ENCODE results near the gene CCDC177.
"Not testable (repeated sequence)": the region's sequence is repeated elsewhere in the genome, so short reads cannot be mapped to it uniquely, and the experiment has no call there.

CCDC177 gene

GRCh38 chr14:69600304-69600891 is 25.7 kb upstream of the CCDC177 start:
- no peak for DNase-seq (ENCODE audit: low spot score)

DNA sequence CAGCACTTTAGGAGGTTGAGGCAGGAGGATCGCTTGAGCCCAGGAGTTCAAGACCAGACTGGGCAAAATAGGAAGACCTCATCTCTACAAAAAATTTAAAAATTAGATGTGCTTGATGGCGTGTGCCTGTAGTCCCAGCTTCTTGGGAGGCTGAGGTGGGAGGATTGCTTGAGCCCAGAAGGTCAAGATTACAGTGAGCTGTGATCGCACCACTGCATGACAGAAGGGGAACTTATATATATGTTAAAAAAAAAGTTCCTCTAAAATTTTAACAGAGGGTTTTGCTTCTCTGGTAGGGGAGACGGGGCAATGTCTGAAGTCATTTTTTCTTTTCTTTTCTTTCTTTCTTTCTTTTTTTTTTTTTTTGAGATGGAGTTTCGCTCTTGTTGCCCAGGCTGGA is 24.8 kb upstream of the CCDC177 start:
- DNase-seq (ENCODE audit: low spot score), result not testable (repeated sequence)

- no peak for DNase-seq (ENCODE audit: low spot score)
These were observed 20.7 kb upstream of the CCDC177 start for GRCh38 chr14:69595336-69595735.

- DNase-seq (ENCODE audit: low spot score), result no peak
These were observed 20.2 kb upstream of the CCDC177 start for GRCh38 chr14:69594846-69595245.

- DNase-seq (ENCODE audit: low spot score), result no peak
These were observed 18.5 kb upstream of the CCDC177 start for GRCh38 chr14:69593018-69593677.

DNA sequence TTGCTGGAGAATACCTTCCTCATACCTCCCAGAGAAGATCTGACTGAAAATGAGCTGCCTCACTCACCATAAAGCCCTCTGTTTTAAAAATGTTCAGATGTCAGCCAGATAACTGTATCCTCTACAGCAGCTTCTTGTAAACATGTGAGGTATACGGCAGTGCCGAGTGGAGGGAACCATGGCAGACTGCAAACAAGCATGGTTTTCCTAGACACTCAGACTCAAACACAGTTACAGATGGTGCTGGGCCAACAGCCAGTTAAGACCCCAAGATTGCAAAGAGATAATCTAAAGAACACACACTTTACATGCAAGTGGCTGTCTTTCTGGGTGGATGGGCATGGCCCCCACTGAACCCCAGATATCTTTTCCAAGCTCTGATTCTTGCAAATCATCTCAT is 16.6 kb upstream of the CCDC177 start:
- DNase-seq (ENCODE audit: low spot score), result no peak

GRCh38 chr14:69587389-69587788 is 12.7 kb upstream of the CCDC177 start:
- no peak for DNase-seq (ENCODE audit: low spot score)

DNA sequence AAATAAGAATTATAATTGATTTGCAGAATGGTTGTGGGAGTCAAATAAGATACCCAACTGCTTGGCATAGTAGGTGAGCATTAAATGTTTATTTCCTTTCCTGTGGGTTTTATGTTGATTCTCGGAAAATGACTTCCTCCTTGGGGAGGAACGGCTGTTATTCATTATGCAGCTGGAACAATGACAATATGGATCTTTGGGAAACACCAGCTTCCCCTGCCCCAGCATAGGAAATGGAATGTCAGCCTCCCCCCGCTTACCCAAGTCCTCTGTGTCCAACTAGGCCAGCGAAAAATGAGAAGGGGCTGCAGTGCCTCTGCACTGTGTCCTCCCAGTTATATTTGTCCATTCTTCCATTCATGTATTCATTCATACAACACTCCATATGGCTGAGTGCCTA is 11.7 kb upstream of the CCDC177 start:
- DNase-seq (ENCODE audit: low spot score), result no peak

GRCh38 chr14:69584389-69584788 is 9.7 kb upstream of the CCDC177 start:
- DNase-seq (ENCODE audit: low spot score), result no peak

GRCh38 chr14:69582829-69583228 is 8.2 kb upstream of the CCDC177 start:
- no peak for DNase-seq (ENCODE audit: low spot score)

DNA sequence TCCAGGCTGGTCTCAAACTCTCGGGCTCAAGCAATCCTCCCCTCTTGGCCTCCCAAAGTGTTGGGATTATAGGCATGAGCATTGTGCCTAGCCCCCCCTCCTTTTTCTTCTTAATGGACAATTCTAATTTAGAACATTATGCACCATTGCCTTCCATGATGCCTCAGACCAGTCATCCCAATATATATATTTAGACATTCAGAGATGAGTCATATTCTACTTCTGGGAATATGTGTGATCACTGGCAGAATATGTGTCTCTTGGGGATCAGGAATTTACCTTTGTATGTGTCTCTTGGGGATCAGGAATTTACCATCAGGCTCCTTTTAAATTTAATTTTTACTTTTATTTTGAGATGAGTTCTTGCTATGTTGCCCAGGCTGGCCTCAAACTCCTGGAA is 7.5 kb upstream of the CCDC177 start:
- no peak for DNase-seq (ENCODE audit: low spot score)

GRCh38 chr14:69581316-69581935 is 6.8 kb upstream of the CCDC177 start:
- DNase-seq (ENCODE audit: low spot score), result no peak

GRCh38 chr14:69580009-69580577 is 5.4 kb upstream of the CCDC177 start:
- no peak for DNase-seq (ENCODE audit: low spot score)

- DNase-seq (ENCODE audit: low spot score), result no peak
These were observed 4.8 kb upstream of the CCDC177 start for GRCh38 chr14:69579476-69579875.

GRCh38 chr14:69574954-69575295 is 254 bp upstream of the CCDC177 start:
- no peak for DNase-seq (ENCODE audit: low spot score)

- no peak for DNase-seq (ENCODE audit: low spot score)
These were observed 824 bp downstream of the CCDC177 start for GRCh38 chr14:69573831-69574262.

DNA sequence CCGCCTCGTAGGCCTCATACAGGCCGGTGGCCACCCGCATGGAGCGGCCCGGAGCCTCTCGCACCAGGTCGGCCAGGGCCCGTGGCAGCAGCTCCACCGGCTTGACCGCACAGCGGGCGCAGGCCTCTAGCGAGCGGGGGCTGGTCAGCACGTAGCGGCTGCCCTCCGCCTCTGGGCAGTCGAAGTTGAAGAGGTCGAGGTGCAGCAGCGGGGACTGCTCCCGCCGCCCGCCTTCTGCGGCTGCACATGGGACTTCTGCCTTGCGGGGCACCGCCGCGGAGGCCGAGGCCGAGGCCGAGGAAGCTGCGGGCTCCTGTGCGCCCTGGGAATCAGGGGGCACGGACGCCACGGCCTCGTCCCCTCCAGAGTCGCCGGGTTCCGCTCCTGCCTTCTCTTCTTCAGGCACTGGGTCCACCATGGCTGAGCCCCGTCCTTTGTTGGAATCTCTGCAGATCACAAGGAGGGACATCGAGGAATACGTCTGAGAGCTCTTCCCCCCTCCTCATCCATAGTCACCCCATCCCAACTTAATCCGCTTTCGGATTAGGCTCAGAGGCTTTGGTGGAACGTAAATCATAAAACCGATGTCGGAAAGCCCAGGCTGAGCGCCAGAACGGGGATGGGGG is 1.4 kb downstream of the CCDC177 start:
- DNase-seq (ENCODE audit: low spot score), result no peak

DNA sequence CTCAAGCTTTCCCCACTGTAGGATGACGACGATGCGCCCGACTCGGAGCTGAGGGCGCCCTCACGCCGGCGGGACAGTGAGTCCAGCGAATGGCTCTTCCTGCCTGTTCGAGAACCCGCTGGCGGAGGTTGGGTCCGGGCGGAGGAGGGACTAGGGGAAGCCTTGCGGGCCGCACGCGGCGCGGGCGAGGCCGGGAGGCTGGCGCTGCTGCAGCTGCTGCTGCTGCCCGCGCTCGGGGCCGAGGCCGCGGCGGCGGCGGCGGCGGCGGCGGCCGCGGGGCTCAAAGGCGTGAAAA is 1.9 kb downstream of the CCDC177 start:
- no peak for DNase-seq (ENCODE audit: low spot score)

- DNase-seq (ENCODE audit: low spot score), result no peak
These were observed 2.4 kb downstream of the CCDC177 start for GRCh38 chr14:69572030-69572840.

DNA sequence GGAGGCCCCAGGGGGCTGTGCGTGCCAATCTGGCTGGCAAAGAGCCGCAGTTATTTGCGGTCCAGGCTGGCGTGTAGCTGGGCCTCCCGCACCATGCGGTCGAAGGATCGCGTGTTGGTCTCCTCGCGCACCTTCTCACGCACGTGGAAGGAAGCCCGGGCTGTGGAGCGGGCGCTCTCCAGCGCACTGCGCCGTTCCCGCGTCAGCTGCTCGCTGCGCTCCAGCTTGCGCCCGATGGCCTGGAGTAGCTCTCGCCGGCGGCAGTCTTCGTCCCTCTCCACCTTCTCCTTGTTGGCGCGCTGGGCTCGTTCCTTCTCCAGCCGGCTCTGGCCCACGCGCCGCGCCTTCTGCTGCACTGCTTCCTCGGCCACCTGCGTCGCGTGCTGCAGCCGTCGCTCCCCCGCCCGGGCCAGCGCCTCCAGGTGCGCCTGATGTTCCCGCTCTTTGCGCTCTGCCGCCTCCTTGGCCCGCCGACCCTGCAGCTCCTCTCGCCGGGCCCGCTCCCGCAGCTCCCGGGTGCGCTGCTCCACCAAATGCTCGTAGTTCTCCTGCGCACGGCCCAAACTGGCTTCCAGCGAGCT is 3.1 kb downstream of the CCDC177 start:
- DNase-seq (ENCODE audit: low spot score), result no peak

DNA sequence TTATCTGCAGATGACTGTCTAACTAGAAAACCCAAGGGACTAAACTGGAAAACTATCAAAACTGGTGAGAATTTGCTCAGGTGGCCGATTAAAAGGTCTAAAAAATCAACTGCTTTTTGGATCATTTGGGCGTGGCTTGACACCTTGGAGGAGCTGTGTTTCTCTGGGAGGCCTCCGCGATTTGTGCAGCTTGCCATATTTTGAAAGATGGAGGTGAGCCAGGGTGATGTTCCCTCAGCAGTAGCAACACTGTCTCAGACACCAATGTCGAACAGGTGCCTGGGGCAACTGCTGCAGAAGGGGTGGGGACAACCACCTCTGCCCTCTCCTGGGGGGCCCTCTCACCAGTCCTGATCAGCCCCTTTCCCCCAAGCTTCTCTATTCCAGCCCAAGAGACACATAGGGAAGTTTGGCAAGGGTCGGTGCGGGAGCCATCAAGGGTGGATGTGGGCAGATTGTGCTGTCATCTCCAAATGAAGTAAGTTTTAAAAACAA is 3.8 kb downstream of the CCDC177 start:
- DNase-seq (ENCODE audit: low spot score), result no peak

GRCh38 chr14:69569859-69570258 is 4.8 kb downstream of the CCDC177 start:
- DNase-seq (ENCODE audit: low spot score), result no peak
